Epithelial cell of prostate (primary cell): ENCODE results near the gene IGFBPL1.

Experiments used
- DNase-seq: peaks from one replicate; pipeline ENCODE4 v3.0.0-alpha.2; 2011; ENCODE audit warnings: low read depth, low spot score
- H3K27ac ChIP-seq: fragments of 450-650 bp; 2 replicates; pipeline ENCODE4 v1.5.1; 2017; ENCODE audit warnings: mild to moderate bottlenecking

The IGFBPL1 gene

GRCh38 chr9:38434365-38434764, 10.1 kb upstream of the IGFBPL1 start:
- H3K27ac ChIP-seq: no peak overlapping the region
- no peak for DNase-seq

- no peak overlapping the region for H3K27ac ChIP-seq
- DNase-seq: no peak
Observed at GRCh38 chr9:38432922-38433510, 8.8 kb upstream of the IGFBPL1 start.

GRCh38 chr9:38431116-38431515, 6.9 kb upstream of the IGFBPL1 start:
- DNase-seq: no peak
- H3K27ac ChIP-seq: no peak overlapping the region

GRCh38 chr9:38428062-38428461, 3.8 kb upstream of the IGFBPL1 start:
- no peak overlapping the region for H3K27ac ChIP-seq
- no peak for DNase-seq

GRCh38 chr9:38424918-38425317, 664 bp upstream of the IGFBPL1 start:
- DNase-seq: no peak
- H3K27ac ChIP-seq: no peak overlapping the region

GRCh38 chr9:38423273-38423972, 831 bp downstream of the IGFBPL1 start:
- no peak for DNase-seq
- no peak overlapping the region for H3K27ac ChIP-seq

GRCh38 chr9:38422555-38423260, 1.5 kb downstream of the IGFBPL1 start:
- H3K27ac ChIP-seq: no peak overlapping the region
- DNase-seq: no peak

GRCh38 chr9:38421498-38422211, 2.6 kb downstream of the IGFBPL1 start:
- no peak overlapping the region for H3K27ac ChIP-seq
- no peak for DNase-seq

- no peak overlapping the region for H3K27ac ChIP-seq
- DNase-seq: no peak
Observed at GRCh38 chr9:38419181-38419580, 5.1 kb downstream of the IGFBPL1 start.

- H3K27ac ChIP-seq: no peak overlapping the region
- no peak for DNase-seq
Observed at GRCh38 chr9:38418366-38418765, 5.9 kb downstream of the IGFBPL1 start.

- DNase-seq: no peak
- H3K27ac ChIP-seq: no peak overlapping the region
Observed at GRCh38 chr9:38417003-38417945, 7.0 kb downstream of the IGFBPL1 start.

- no peak for DNase-seq
- no peak overlapping the region for H3K27ac ChIP-seq
Observed at GRCh38 chr9:38416461-38416860, 7.8 kb downstream of the IGFBPL1 start.

GRCh38 chr9:38415856-38416255, 8.4 kb downstream of the IGFBPL1 start:
- no peak overlapping the region for H3K27ac ChIP-seq
- no peak for DNase-seq

GRCh38 chr9:38414040-38414723, 10.1 kb downstream of the IGFBPL1 start:
- DNase-seq: no peak
- no peak overlapping the region for H3K27ac ChIP-seq

- no peak for DNase-seq
- H3K27ac ChIP-seq: no peak overlapping the region
Observed at GRCh38 chr9:38413283-38413682, 11.0 kb downstream of the IGFBPL1 start.

- DNase-seq: no peak
- H3K27ac ChIP-seq: no peak overlapping the region
Observed at GRCh38 chr9:38412751-38413150, 11.5 kb downstream of the IGFBPL1 start.

GRCh38 chr9:38408719-38409118, 15.5 kb downstream of the IGFBPL1 start:
- DNase-seq: no peak

GRCh38 chr9:38406476-38407186, 17.6 kb downstream of the IGFBPL1 start:
- no peak for DNase-seq
- no peak overlapping the region for H3K27ac ChIP-seq

More at GRCh38 chr9:38408719-38409118, 15.5 kb downstream of the IGFBPL1 start:
- no peak overlapping the region for H3K27ac ChIP-seq

GRCh38 chr9:38405785-38406184, 18.5 kb downstream of the IGFBPL1 start:
- no peak for DNase-seq
- no peak overlapping the region for H3K27ac ChIP-seq
